DMS153 (cell line): ENCODE data around the gene TSEN15.

Experiments used
- DNase-seq: peaks from one replicate; lab custom pipeline; 2025; lab: John Stamatoyannopoulos, UW

Gene TSEN15

DNA sequence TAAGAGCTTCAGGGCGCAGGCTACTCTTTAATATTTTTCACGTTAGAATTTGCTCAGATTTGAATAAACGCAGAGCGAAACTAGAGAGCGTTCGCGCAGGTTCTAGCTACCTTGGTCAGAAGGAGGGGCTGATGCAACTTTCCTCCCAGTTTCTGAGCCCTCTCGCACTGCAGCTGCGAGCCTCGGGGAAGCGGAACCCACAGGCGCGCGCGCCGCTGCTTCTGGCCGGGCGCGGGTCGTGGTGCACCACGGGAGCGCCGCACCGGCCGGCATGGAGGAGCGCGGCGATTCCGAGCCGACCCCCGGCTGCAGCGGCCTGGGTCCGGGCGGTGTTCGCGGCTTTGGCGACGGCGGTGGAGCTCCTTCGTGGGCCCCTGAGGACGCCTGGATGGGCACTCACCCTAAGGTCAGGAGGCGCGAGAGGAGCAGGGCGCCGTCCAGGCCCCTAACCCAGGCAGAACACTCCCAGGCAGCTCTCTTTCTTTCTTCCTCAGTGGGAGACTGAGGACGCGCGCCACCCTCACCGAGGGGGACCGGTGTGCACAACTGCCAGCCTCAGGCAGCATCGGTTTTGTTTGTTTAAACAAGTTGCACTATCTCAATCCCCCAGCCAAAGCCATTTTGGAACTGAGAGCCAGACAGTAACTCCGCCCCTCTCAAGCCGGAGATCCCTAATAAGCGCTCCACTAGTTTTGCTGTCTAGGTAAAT is at the start of gene TSEN15:
TSS of gene TSEN15 (plus strand) at position 246 of the 709 bp plus-strand sequence. CDS start at position 272, 26 bp downstream.
- peak; percentile 63 for DNase-seq

DNA sequence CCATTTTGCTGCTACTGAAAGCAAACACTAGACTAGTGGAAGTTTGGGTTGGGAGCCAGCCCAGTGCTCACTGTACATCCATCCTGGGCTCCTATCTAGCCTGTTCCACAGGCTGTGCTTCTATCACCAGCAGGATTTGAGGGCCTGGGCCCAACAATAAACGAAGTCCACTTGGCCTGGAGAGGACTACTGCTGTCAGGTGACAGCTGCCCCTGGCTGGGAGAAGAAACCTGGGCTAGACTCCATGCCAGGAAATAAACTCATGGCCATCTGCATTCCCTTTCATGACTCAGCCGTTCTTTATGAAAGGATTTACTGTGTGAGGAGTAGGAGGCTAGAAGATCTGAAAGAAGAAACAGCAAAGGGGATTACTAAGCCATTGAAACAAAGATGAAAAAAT is 49.5 kb upstream of the TSEN15 start:
- no peak for DNase-seq

DNA sequence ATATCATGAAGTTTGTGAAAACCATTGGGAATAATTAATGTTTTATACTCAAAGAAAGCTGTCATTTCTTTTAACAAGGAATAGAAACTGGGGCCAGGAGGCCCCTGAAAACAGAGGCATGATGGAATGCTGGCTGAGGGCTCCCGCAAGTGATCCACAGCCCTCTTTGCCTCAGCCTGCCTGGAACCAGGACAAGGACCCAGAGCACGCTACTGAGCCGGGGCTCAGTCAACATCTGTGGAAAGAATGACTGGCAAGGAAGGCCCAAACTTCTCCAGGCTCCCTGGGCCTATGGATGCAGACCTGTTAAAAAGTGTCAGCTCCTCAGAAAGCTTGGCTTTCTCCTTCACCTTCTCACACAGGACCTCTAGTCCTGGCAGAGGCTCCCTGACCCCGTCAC is 46.6 kb upstream of the TSEN15 start:
- no peak for DNase-seq

DNA sequence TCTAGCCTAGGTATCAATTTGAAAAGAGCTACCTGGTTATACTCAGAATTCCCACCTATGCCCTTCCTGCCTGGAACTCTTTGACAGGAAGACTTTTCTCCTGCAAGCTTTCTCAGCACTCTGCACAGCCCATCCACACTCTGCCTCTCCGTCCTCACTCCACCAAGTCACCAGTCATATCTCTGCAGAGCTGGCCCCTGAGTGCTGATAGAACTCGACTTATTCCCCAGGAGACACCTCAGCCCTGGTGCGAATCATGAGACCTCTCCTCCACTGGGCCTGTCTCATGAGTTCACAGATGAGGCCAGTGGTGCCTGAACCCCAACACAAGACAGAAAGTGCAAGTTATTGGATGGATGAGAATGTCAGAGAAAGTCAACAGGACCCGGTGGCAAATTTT is 46.0 kb upstream of the TSEN15 start:
- DNase-seq: no peak

DNA sequence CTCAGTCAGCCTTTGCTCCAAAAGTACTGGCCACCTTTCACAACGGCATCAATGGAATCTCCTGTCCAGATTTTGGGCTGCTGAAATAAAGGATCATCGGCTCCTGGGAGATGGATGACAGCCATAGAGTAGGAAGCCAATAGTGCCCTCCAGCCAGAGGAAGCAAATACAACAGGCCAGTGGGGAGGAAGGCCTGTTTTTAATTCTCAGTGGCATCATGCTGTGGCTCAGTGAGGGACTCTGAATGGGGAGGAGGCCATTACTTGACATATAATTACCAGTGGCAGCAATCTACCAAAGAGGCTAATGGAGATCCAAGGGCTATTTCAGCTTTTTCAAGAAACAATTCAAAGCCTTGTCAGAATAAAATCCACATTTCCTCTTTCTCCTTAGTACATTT is 40.7 kb upstream of the TSEN15 start:
- DNase-seq: no peak

DNA sequence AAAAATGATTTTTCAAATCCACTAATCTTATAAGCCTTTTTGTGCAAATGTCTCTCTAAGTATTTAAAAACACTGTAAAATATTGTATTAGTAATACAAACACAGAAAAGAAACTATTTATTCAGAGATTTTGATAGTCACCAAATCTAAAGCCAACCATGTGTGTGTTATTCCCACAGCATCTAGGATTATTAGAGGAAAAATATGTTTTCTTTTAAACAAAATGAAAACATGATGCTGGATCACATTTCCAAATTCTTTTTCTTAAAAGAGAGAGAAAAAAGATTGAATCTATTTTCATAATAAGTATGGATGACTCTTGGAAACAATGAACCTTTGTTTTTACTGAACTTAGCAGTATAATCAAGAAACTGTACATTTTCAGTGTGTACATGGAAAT is 39.3 kb upstream of the TSEN15 start:
- no peak for DNase-seq

DNA sequence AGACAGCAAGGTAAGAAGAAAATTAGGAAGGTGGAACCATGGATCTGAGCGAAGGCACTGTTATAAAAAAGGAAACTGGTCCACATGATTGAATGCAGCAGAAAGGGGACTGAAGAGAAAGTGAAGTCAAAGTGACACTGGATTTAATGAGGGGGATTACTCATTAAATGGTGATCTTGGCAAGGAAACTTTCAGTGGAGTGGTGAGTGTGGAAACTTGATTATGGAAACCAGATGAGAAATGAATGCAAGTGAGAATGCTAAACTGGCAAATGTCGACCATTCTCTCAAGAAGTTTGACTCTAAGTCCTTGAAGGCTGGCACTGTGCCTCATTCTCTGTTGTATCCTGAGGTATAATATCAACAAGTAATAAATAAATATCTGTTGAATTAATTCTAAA is 37.3 kb upstream of the TSEN15 start:
- no peak for DNase-seq

DNA sequence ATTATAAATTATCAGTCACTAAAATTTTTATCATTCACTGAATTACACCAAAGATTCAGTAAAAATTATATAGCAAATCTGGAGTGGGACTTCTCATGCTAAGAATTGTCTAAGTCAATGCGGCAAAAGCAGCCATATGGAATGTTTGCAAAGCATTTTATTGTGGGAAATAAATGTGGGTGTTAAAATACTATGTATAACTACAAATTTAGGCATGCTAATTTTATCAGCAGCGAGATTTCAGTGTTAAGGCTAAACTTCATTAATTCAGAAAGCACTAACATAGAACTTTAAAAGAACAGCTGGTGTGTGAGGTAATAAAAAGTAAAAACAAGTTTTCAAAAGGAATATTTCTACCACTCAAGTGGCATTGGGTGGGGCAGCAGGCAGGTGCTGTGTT is 35.4 kb upstream of the TSEN15 start:
- DNase-seq: no peak

DNA sequence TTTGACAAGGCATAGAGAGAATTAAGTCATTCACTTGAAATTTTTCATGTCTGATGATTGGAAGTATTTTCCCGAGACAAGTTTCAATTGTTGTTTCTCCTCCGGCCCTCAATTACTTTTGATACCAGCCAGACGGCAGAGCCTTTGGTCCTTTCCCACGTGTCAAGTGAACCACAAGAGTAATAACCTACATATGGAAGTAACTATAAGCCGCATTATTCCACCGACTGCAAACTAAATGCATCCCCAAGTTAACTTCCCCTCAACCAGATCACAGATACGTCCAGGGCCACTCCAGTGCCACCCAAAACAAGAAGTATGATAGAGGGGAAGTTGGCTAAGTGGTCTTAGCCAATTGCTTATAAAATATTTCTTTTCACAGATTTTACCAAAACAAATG is 34.2 kb upstream of the TSEN15 start:
- no peak for DNase-seq

DNA sequence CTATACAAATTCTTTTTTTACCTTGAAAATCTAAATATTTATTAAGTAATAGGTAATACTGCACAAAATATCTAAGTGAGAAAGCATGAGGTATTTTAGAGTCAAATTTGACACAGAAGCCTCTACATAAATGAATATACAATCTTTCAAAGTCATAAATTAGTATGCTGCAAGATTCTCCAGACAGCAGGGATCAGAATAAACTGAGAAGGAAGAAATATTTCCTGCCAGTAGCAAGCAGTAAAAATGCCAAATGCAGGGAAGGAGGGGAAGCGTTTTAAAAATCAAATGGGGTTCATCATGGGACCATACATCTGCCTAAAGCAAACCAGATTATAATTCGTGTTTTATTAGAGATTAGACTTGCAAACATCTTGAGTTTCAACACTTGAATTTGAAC is 32.9 kb upstream of the TSEN15 start:
- DNase-seq: no peak

DNA sequence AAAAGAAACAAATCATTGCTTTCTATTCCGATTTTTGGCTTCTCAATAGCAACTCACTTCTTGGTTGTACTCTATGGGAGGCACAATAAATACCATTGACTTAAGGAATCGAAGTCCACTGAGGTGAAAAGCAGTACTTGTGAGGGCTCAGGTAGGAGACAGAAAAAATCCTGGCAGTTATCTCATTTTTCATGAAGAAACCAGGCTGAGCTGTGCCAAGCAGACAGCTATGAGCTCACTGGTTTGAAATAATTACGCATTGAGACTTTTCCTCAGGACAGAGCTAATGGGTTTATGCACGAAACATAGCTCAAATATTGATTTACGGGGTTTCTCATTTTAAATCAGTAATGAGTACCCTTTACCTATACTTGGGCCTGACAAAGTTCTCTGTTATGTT is 32.5 kb upstream of the TSEN15 start:
- no peak for DNase-seq

DNA sequence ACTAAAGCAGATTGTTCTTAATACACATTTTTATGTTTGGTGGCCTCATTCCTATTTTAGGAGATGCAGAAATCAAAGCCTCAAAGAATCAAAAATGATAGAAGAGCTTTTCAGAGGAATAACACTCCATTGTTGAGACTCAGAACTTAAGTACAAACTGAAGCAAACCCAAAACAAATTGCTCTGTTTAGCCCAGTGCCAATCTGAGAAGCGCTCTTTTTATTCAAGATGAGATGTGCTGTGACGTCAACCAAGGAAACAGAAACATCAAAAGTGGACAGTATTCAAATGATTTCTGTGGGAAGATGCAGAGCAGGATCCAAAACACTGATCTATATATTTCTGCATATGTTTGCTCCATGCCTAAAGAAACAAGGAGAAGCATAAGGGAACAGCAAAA is 32.0 kb upstream of the TSEN15 start:
- DNase-seq: no peak

DNA sequence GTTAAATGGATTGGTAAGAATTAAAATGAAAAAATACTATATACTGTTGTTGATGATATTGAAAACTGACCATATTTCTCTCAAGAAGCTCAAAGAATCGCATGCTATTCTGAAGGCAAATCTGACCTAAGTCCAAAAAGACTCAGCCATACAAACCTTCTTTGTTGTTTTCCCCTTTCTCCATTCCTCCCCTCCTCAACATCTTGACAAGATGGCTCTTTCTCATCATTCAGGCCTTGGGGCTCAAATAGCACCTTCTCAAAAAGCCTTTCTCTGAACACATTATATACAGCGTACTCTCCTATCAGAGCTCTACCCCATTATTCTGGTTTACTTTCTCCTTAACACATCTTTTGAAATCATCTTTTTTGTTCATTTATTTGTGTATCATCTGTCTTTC is 31.2 kb upstream of the TSEN15 start:
- DNase-seq: no peak

DNA sequence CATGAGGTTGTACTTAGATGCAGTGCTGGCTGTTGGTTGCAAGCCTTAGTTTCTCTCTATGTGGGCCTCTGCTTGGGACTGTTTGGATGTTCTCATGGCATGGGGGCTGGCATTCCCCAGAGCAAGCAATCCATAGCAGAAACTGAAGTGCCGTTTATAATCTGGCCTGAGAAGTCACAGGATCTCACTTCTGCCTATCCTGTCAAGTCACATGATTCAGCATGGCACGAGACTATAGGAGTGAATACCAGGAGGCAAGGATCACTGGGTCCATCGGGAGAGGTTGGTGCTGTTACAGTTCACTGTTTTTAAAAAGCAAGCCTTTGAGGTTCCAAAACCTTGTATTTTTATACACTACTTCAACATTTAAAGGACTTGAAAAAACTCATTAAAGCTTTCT is 30.7 kb upstream of the TSEN15 start:
- DNase-seq: no peak

DNA sequence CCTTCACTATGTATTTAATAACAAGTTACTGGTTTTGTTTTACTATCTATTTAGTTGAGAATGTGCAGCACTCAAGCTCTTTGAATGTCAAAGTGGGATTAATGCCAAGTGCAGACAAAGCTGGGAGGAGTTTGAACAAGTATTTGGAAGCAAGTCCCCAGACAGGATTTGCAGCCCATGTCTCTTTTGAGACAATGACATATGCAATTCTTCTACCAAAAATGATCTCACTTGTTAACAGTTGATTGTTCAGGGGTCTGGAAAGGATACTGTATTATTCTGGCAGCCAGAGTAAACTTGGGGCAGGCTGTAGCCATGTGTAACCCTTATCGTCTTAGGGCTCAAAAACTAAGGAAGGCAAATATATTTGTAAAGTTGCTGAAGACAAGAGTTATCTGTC is 29.8 kb upstream of the TSEN15 start:
- DNase-seq: no peak

DNA sequence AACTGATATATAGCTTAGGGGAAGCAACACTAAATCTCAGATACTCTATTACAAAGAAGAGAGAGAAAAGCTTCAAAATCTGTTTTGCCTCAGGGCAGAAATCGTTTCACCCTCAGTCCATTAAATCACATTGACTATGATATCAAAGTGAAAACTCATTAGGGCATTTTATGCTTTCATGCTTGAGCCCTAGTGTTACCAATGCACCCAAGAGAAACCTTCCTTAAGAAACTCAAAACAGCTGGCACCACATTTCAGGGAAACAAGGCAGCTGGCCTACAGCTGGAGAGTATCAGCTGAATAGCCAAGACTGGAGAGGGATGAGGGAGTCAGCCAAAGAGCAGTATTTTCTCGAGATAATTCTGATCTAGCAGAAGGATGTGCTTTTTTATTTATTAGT is 28.9 kb upstream of the TSEN15 start:
- DNase-seq: no peak

DNA sequence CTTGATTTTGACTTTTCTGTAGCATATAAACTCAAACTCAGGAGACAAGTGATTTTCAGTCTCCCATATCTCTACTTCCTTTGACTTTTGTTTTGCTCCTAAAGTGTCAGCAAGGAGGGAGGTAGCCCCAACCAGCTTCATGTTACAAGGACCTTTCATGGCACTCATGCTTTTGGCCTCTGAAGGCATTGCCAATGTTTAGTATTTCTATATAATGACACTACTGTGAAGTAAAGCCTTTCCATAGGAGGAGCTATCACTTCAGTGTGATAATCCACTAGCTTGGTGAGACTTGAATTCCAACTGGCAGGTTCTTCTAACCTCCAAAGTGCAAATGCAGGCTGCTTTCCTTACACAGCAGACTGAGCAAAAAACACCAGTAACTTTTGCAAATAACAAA is 28.4 kb upstream of the TSEN15 start:
- DNase-seq: no peak

DNA sequence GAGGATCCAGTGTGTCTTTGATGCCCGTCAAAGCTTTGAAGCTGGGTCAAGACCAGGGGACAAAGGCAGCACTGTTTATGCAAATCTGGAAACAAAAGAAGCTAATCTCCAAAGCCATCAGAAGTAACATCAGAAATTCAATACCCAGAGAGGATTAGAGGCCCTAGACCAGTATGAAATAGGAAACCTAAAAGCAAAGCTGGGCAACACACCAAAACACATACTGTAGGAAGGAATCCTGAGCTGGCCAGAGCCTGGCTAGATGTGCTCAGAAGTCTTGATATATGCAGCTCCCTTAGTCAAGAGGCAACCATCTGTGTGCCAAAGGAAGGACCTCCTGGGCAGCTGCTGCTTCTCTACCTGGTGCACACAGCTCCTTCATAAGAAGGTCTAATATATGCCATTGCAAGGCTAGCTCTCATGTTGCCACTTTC is 26.3 kb upstream of the TSEN15 start:
- DNase-seq: no peak

DNA sequence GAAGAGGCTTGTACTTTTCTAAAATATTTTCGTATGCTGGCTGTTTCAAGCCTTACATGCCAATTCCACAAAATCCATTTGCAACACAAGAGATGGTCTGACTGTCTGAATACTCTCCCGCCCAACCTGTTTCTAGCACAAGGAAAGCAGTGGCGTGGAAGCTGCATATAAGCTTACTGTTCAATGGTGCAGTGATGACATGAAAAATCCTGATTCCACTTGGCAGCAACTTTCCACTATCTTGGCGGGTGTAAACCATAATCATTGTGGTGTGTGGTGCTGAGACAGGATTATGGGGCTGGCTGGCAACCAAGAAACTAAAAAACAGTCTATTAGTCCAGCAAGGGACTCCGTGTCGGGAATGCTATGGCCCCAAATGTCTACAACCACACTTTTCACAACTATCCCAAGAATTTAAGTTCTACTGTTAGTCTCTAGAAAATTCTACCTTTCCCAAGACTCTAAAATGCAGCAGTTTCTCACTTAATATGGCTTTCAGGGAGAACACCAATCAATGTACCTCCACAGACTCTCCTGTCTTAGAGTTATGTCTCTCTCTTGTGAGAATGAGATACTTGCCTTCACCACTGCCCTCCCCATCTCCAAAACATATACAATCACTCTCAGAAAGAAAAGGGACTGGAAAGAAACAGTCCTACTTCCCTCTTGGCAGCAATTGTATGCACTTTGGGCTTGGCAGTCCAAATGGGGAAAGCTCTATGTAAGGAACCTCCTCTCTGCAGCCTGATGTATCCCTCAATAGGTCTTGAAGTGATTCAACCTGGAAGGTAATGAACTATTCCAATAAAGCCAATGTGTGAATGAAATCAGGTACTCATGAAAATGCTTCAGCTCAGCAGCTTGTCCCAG is 23.5 kb upstream of the TSEN15 start:
- no peak for DNase-seq

DNA sequence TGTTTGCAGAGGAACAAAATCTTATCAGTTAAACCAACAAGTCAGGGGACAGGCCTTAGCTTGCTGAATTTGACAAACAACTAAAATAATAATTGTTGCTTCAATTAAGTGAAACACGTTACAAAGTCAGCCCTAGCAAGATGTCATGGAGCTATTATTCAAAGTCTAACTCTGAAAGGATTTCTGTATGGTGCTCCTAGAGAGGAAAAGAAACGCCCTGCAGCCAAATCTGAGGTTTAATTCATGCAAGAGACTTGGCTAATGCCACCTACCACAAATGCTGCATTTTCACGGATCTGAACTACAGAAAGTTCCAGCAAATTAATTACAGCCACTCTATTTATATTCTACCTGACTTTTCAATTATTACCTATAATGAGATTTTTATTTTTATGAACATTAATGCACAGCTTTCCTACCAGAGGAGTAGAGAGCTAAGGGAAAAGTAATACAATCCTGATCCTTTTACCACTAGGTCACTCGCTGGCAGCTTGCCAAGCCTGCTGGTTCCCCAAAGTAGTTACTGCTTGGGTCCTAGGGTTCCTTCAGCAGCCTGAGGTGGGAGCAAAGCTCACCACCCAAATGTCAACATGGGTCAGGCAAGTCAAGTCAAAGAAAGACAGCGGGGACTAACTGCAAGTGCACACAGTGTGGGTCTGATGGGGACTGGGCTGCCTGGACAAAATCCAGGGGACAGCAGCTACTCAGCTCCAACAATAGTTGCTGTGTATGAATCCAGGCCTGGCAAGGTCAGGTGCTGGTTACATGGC is 22.5 kb upstream of the TSEN15 start:
- DNase-seq: no peak

DNA sequence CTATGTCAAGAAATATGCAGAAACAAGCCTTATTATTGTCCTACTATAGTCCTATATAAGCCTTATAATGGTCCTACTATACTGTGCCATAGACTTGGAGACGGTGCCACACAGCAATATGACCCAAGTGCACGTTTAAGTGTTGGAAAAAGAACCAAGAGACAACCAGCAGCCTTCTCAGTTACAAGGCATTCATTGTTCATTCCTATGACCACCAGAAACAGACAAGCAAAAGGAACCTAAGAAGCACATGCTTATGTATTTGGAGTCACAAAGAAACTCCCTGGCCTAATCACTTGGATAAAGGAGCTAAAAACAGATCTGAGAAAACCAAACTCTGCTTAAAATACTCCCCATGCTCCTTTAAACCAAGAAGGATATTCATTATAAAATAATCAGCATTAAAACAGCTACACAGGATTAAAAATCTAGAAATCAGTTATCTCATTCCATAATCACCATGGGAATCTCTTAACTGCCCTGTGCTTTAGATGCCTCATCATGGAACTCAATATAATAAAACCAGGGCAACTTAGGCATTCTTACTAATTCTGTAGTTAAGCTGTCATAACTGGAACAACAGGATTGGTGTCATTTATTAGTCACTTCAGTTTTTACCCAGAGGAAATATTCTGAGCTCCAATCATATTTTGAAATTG is 21.0 kb upstream of the TSEN15 start:
- DNase-seq: no peak

DNA sequence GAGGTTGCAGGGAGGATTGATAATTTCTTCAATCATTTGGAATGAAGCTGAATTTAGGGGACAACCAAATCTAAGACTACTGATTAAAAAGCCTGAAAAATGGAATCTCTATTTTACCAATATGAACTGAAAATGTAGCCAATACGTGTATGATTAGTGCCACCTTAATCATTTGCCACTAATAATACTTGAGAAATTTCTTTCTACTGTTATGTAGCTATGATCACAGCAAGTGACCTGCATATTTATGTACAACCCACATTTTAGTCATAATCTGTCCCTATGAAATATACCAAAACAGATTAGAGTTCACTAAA is 20.5 kb upstream of the TSEN15 start:
- DNase-seq: no peak
